Stimulated activated CD8-positive, alpha-beta memory T cell treated with anti-CD3 and anti-CD28 coated beads, Interleukin-7, amount 100 ng/mL, for 1 hour (primary cell): ENCODE measurements around the gene CAMTA1.

Source experiments
- DNase-seq, 2 donors: peaks; one replicate each; pipeline ENCODE4 v3.0.0-alpha.2; 2020; ENCODE audit warnings: low read depth in 2 of 2

CAMTA1 gene

GRCh38 chr1:7284839-7285435, 499.7 kb downstream of the CAMTA1 start:
- DNase-seq = no peak

- no peak for DNase-seq
Measured at GRCh38 chr1:7285856-7286454, 500.7 kb downstream of the CAMTA1 start.

- DNase-seq = no peak
Measured at GRCh38 chr1:7287013-7287412, 501.8 kb downstream of the CAMTA1 start.

GRCh38 chr1:7288992-7289391, 503.7 kb downstream of the CAMTA1 start:
- DNase-seq = no peak

- no peak for DNase-seq
Measured at GRCh38 chr1:7289694-7290093, 504.4 kb downstream of the CAMTA1 start.

- no peak for DNase-seq
Measured at GRCh38 chr1:7290971-7291970, 506.0 kb downstream of the CAMTA1 start.

- no peak for DNase-seq
Measured at GRCh38 chr1:7292036-7292681, 506.9 kb downstream of the CAMTA1 start.

- no peak for DNase-seq
Measured at GRCh38 chr1:7292714-7293419, 507.6 kb downstream of the CAMTA1 start.

- DNase-seq = no peak
Measured at GRCh38 chr1:7293702-7294629, 508.7 kb downstream of the CAMTA1 start.

GRCh38 chr1:7294636-7295035, 509.4 kb downstream of the CAMTA1 start:
- no peak for DNase-seq

- no peak for DNase-seq
Measured at GRCh38 chr1:7295946-7296345, 510.7 kb downstream of the CAMTA1 start.

GRCh38 chr1:7296968-7297367, 511.7 kb downstream of the CAMTA1 start:
- DNase-seq = no peak

GRCh38 chr1:7298145-7298544, 512.9 kb downstream of the CAMTA1 start:
- no peak for DNase-seq

GRCh38 chr1:7298749-7299151, 513.5 kb downstream of the CAMTA1 start:
- no peak for DNase-seq

GRCh38 chr1:7299329-7299799, 514.1 kb downstream of the CAMTA1 start:
- no peak for DNase-seq

- DNase-seq = no peak
Measured at GRCh38 chr1:7299994-7300393, 514.7 kb downstream of the CAMTA1 start.

GRCh38 chr1:7300893-7301663, 515.8 kb downstream of the CAMTA1 start:
- DNase-seq = no peak

GRCh38 chr1:7301664-7301981, 516.4 kb downstream of the CAMTA1 start:
- no peak for DNase-seq

GRCh38 chr1:7302126-7302525, 516.9 kb downstream of the CAMTA1 start:
- DNase-seq = no peak

- DNase-seq = no peak
Measured at GRCh38 chr1:7302873-7303272, 517.6 kb downstream of the CAMTA1 start.
